Peyer's patch (tissue), 4 donors: ENCODE results near the gene AP1S3.

ENCODE experiments used
- CTCF ChIP-seq, 6 experiments: fragments of 450-650 bp in 4 of 6; fragments of 200-600 bp in 2 of 6; sonication (generic) in 1 of 6; IDR thresholded peaks; one replicate each; pipeline ENCODE4 v1.5.1; 2017 to 2019; ENCODE audit warnings: antibody characterized with exemption in 6 of 6, mild to moderate bottlenecking in 3 of 6, moderate library complexity in 1 of 6
- POLR2A ChIP-seq, 2 donors: fragments of 450-650 bp; IDR thresholded peaks; one replicate each; pipeline ENCODE4 v1.5.1; 2017; ENCODE audit warnings: antibody characterized with exemption in 2 of 2, mild to moderate bottlenecking in 2 of 2, moderate library complexity in 2 of 2

- TF ChIP-seq CTCF (IDR thresholded peaks at IDR 0.05) = no peak
- TF ChIP-seq POLR2A (IDR thresholded peaks at IDR 0.05) = no peak
Measured at GRCh38 chr2:223753940-223754339, 83.4 kb downstream of the AP1S3 start.
